K562 (cell line): Measurements from ENCODE around the gene HNRNPLL. TPM values are rescaled to one million over a fixed set of nuclear protein-coding genes. Genes with fewer than 3 reads are reported as not detected.

Experiments
- ELF2 ChIP-seq: fragments of 250-450 bp; sonication (Bioruptor Pico); IDR thresholded peaks from 2 replicates; pipeline ENCODE4 v1.5.0; 2021; ENCODE audit warnings: mild to moderate bottlenecking
- GABPA ChIP-seq: fragments of 200-800 bp; sonication (Bioruptor generic); conservative IDR thresholded peaks from 2 replicates; pipeline ENCODE4 v1.6.1; 2016; ENCODE audit warnings: low read depth, missing genetic modification characterization, missing compliant biosample characterization
- GTF2E2 ChIP-seq: fragments of 200-800 bp; sonication (Bioruptor generic); IDR thresholded peaks from 2 replicates; pipeline ENCODE4 v1.6.1; 2016; ENCODE audit warnings: missing genetic modification characterization, missing compliant biosample characterization
- HDAC6 ChIP-seq: IDR thresholded peaks from 2 replicates; pipeline ENCODE4 v1.6.1; 2012; ENCODE audit warnings: low read depth, mild to moderate bottlenecking, control low read depth, inconsistent platforms, low read length, moderate library complexity
- KDM5B ChIP-seq: fragments of 200-600 bp; sonication (generic); IDR thresholded peaks from 2 replicates; pipeline ENCODE4 v1.6.1; 2012; ENCODE audit warnings: low read depth, mild to moderate bottlenecking, moderate library complexity, low read length, control low read depth, inconsistent platforms; ENCODE audit not compliant: insufficient replicate concordance
- RFX7 ChIP-seq: fragments of 250-450 bp; sonication (Bioruptor Pico); IDR thresholded peaks from 2 replicates; pipeline ENCODE4 v1.5.1; 2021; ENCODE audit warnings: mild to moderate bottlenecking
- SMARCA4 ChIP-seq: fragments of 450-650 bp; IDR thresholded peaks from 2 replicates; pipeline ENCODE4 v1.6.1; 2016
- ZNF561 ChIP-seq: fragments of 450-650 bp; formaldehyde crosslinking; conservative IDR thresholded peaks from 2 replicates; pipeline ENCODE4 v1.4.0; 2020; ENCODE audit warnings: mild to moderate bottlenecking, moderate library complexity
- polyA plus RNA-seq, 8 experiments: library from polyadenylated mRNA; depleted of rRNA in 4 of 8; stranded (reverse) in 5 of 8; unstranded in 3 of 8; fragments of >200 nt; fragmentation: Nextera tagmentation in 2 of 8; fragmentation: Illumina TruSeq in 1 of 8; extraction: Ambion mirVana in 2 of 8; extraction: Trizol in 1 of 8; gene quantifications; 2 replicates each; pipeline versions ENCODE4 v1.2.1 to v1.2.3, GENCODE V29; 2011 to 2014; ENCODE audit warnings: inconsistent platforms in 1 of 8, missing spikeins in 1 of 8
- total RNA-seq, 7 experiments: library from RNA; depleted of rRNA in 6 of 7; stranded (reverse); fragments of >200 nt in 6 of 7; fragmentation: Illumina TruSeq in 2 of 7; extraction: Trizol in 2 of 7; gene quantifications; 2 replicates each; pipeline versions ENCODE4 v1.2.1 to v1.2.3, GENCODE V29; 2011 to 2021; ENCODE audit warnings: low replicate concordance in 1 of 7
- TF ChIP-seq, protein P1 (sequence below), 2 experiments: fragments of 450-650 bp in 1 of 2; sonication (generic) in 1 of 2; formaldehyde crosslinking in 1 of 2; IDR thresholded peaks; 2 replicates each; pipeline versions ENCODE4 v1.7.1 to v1.9.0; 2016 to 2022; ENCODE audit warnings: inconsistent platforms in 1 of 2, mild to moderate bottlenecking in 1 of 2, missing genetic modification reagents in 1 of 2
- TF ChIP-seq, protein P2 (sequence below): fragments of 250-450 bp; sonication (Bioruptor Pico); IDR thresholded peaks from 2 replicates; pipeline ENCODE4 v1.4.0; 2020; ENCODE audit warnings: mild to moderate bottlenecking, moderate library complexity, borderline replicate concordance
- TF ChIP-seq, protein P3 (sequence below): sonication (generic); formaldehyde crosslinking; IDR thresholded peaks from 2 replicates; pipeline ENCODE4 v1.9.0; 2022; ENCODE audit warnings: mild to moderate bottlenecking, missing genetic modification reagents

The HNRNPLL gene
- total and polyA plus RNA-seq, 9 of the 15 experiments (the other 6 are each of a cell fraction or from before 2014, with no cell fraction given): 19.8 to 135 (median 57.8) TPM

DNA sequence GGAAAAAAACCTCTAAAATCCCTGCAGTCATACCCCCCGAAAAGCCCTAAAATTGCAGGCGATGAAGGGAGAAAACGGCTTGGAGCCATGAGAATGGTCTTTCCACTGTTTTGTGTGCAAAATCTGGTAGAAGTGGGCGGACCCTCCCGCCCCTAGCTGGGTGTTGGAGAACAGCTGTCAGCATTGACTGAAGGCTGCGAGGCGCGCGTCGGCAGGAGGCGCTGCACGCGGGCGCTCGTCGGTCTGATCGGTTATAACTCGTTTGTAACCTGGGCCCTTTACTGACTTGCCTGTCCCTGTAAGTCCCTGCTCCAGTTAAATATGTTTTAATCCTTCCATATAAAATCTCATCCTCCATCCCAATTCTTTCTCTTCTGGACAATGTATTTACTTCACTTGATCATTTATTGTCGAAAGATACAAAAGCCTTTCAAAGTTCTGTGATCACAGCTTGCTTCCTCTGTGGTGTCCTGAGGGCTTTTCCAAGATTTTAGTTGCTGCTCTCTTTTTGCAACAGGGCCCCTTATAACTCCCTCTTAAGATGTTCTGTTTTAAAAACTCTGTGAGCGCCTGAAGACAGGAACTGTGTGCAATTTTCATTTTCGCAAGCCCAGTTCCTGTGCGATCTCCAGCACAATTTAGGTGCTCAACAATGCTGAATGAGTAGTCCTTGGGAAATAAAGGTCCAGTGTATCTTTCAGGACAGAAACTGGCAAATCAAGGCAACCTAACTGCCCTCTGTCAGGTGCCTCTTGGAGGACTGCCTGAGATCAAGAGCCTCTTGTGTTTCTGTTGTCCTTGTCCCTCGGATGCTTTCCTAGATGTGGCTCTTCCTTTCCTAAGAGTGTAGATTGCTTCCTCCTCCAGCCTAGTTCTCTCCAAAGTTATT lies 918 bp upstream of the HNRNPLL start (continued):
- TF ChIP-seq, protein P1, sequence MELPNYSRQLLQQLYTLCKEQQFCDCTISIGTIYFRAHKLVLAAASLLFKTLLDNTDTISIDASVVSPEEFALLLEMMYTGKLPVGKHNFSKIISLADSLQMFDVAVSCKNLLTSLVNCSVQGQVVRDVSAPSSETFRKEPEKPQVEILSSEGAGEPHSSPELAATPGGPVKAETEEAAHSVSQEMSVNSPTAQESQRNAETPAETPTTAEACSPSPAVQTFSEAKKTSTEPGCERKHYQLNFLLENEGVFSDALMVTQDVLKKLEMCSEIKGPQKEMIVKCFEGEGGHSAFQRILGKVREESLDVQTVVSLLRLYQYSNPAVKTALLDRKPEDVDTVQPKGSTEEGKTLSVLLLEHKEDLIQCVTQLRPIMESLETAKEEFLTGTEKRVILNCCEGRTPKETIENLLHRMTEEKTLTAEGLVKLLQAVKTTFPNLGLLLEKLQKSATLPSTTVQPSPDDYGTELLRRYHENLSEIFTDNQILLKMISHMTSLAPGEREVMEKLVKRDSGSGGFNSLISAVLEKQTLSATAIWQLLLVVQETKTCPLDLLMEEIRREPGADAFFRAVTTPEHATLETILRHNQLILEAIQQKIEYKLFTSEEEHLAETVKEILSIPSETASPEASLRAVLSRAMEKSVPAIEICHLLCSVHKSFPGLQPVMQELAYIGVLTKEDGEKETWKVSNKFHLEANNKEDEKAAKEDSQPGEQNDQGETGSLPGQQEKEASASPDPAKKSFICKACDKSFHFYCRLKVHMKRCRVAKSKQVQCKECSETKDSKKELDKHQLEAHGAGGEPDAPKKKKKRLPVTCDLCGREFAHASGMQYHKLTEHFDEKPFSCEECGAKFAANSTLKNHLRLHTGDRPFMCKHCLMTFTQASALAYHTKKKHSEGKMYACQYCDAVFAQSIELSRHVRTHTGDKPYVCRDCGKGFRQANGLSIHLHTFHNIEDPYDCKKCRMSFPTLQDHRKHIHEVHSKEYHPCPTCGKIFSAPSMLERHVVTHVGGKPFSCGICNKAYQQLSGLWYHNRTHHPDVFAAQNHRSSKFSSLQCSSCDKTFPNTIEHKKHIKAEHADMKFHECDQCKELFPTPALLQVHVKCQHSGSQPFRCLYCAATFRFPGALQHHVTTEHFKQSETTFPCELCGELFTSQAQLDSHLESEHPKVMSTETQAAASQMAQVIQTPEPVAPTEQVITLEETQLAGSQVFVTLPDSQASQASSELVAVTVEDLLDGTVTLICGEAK (IDR thresholded peaks at IDR 0.05): no peak
- TF ChIP-seq, protein P1 (CRISPR knock-in tag; IDR thresholded peaks at IDR 0.05): no peak
- TF ChIP-seq KDM5B: no peak
- TF ChIP-seq ZNF561 (CRISPR knock-in tag): no peak
- no peak for TF ChIP-seq RFX7 (CRISPR knock-in tag)
- TF ChIP-seq SMARCA4: no peak
- no peak for TF ChIP-seq HDAC6
- TF ChIP-seq, protein P2, sequence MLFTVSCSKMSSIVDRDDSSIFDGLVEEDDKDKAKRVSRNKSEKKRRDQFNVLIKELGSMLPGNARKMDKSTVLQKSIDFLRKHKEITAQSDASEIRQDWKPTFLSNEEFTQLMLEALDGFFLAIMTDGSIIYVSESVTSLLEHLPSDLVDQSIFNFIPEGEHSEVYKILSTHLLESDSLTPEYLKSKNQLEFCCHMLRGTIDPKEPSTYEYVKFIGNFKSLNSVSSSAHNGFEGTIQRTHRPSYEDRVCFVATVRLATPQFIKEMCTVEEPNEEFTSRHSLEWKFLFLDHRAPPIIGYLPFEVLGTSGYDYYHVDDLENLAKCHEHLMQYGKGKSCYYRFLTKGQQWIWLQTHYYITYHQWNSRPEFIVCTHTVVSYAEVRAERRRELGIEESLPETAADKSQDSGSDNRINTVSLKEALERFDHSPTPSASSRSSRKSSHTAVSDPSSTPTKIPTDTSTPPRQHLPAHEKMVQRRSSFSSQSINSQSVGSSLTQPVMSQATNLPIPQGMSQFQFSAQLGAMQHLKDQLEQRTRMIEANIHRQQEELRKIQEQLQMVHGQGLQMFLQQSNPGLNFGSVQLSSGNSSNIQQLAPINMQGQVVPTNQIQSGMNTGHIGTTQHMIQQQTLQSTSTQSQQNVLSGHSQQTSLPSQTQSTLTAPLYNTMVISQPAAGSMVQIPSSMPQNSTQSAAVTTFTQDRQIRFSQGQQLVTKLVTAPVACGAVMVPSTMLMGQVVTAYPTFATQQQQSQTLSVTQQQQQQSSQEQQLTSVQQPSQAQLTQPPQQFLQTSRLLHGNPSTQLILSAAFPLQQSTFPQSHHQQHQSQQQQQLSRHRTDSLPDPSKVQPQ (CRISPR knock-in tag): no peak
- TF ChIP-seq ELF2 (CRISPR knock-in tag): no peak
- no peak for TF ChIP-seq GTF2E2 (tag)
- TF ChIP-seq GABPA (tag): no peak
- TF ChIP-seq, protein P3, sequence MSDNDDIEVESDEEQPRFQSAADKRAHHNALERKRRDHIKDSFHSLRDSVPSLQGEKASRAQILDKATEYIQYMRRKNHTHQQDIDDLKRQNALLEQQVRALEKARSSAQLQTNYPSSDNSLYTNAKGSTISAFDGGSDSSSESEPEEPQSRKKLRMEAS: peak; percentile 92
